ENCODE data around the gene MRPL9. TPM values are rescaled to one million over a fixed set of nuclear protein-coding genes. Genes with fewer than 3 reads are reported as not detected.
"Not testable (repeated sequence)": the region's sequence is repeated elsewhere in the genome, so short reads cannot be mapped to it uniquely, and the experiment has no call there.

The MRPL9 gene
- total RNA-seq, 1 donor from 2014 or later = 121 TPM

DNA sequence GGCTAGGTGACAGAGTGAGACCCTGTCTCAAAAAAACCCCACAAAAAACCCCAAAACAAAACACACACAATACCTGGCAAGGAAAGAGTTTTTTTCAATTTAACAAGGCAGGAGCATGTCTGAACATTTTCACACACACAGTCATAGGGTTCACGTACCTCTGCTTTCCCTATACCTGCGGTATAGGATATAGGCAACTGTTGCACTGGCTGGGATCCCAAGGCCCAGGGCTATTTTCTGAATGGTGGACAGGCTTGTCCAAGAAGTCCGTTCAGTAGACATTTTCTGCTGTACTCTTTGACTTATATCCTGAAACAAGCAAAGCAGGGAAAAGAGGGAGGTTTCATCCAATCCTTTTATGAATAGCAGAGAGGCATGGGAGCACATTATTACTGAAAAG, 19.4 kb upstream of the MRPL9 start:
- no peaks in the 10 kb centered on the region for H3K27me3 Mint-ChIP-seq (ENCODE audit: low read depth)
- H3K4me3 Mint-ChIP-seq = no peak overlapping the region
- no peaks in the 10 kb centered on the region for H3K9me3 Mint-ChIP-seq
- DNase-seq (ENCODE audit: low read depth, low spot score) = no peak
- no peaks in the 10 kb centered on the region for H3K4me1 Mint-ChIP-seq
- no peak overlapping the region for H3K27ac Mint-ChIP-seq (ENCODE audit: unreplicated experiment)
- TF ChIP-seq, protein P1, sequence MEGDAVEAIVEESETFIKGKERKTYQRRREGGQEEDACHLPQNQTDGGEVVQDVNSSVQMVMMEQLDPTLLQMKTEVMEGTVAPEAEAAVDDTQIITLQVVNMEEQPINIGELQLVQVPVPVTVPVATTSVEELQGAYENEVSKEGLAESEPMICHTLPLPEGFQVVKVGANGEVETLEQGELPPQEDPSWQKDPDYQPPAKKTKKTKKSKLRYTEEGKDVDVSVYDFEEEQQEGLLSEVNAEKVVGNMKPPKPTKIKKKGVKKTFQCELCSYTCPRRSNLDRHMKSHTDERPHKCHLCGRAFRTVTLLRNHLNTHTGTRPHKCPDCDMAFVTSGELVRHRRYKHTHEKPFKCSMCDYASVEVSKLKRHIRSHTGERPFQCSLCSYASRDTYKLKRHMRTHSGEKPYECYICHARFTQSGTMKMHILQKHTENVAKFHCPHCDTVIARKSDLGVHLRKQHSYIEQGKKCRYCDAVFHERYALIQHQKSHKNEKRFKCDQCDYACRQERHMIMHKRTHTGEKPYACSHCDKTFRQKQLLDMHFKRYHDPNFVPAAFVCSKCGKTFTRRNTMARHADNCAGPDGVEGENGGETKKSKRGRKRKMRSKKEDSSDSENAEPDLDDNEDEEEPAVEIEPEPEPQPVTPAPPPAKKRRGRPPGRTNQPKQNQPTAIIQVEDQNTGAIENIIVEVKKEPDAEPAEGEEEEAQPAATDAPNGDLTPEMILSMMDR (conservative IDR thresholded peaks at IDR 0.05) = no peak
- H3K36me3 Mint-ChIP-seq (ENCODE audit: low read depth) = peaks cover 3% of the 10 kb centered on the region

- not testable (repeated sequence) for H3K27ac Mint-ChIP-seq (ENCODE audit: unreplicated experiment); H3K9me3 Mint-ChIP-seq; H3K4me3 Mint-ChIP-seq; H3K27me3 Mint-ChIP-seq (ENCODE audit: low read depth); DNase-seq (ENCODE audit: low read depth, low spot score); H3K36me3 Mint-ChIP-seq (ENCODE audit: low read depth); H3K4me1 Mint-ChIP-seq
These were observed 18.7 kb upstream of the MRPL9 start for GRCh38 chr1:151782026-151782425.

- H3K9me3 Mint-ChIP-seq; DNase-seq (ENCODE audit: low read depth, low spot score); H3K27me3 Mint-ChIP-seq (ENCODE audit: low read depth); H3K4me1 Mint-ChIP-seq; H3K4me3 Mint-ChIP-seq; H3K27ac Mint-ChIP-seq (ENCODE audit: unreplicated experiment): not testable (repeated sequence)
- peaks cover 15% of the 10 kb centered on the region for H3K36me3 Mint-ChIP-seq (ENCODE audit: low read depth)
These were observed 17.4 kb upstream of the MRPL9 start for GRCh38 chr1:151780736-151781135.

DNA sequence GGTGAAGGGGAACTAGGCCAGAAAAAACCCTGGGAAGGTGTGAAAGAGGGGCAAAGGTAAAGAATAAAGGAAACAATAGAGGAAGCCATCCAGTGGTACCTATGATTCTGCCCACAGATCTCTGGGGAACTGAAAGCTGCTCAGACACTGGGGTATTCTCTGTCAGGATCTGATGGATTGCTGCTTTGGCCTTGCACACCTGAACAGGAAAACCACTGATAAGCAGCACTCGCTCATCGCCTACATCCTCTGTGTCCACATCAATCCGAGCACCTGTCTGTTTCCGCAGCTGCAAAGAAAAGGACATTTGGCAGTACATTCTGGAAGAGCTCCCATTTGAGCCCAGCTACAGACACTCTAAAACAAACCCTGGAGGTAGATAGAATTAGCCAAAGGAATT, 16.6 kb upstream of the MRPL9 start:
- TF ChIP-seq, protein P1 (conservative IDR thresholded peaks at IDR 0.05) = no peak
- no peak for DNase-seq (ENCODE audit: low read depth, low spot score)
- no peaks in the 10 kb centered on the region for H3K9me3 Mint-ChIP-seq
- no peaks in the 10 kb centered on the region for H3K27me3 Mint-ChIP-seq (ENCODE audit: low read depth)
- no peak overlapping the region for H3K27ac Mint-ChIP-seq (ENCODE audit: unreplicated experiment)
- H3K4me1 Mint-ChIP-seq = no peaks in the 10 kb centered on the region
- no peak overlapping the region for H3K4me3 Mint-ChIP-seq
- peaks cover 15% of the 10 kb centered on the region for H3K36me3 Mint-ChIP-seq (ENCODE audit: low read depth)

- TF ChIP-seq, protein P1 (conservative IDR thresholded peaks at IDR 0.05) = no peak
- Mint-ChIP-seq H3K9me3 (no peaks in the 10 kb centered on the region), H3K36me3 (ENCODE audit: low read depth) (peaks cover 15% of the 10 kb centered on the region), H3K4me1 (no peaks in the 10 kb centered on the region), H3K4me3 (no peak overlapping the region), H3K27ac (ENCODE audit: unreplicated experiment) (no peak overlapping the region), H3K27me3 (ENCODE audit: low read depth) (no peaks in the 10 kb centered on the region)
- no peak for DNase-seq (ENCODE audit: low read depth, low spot score)
These were observed 14.0 kb upstream of the MRPL9 start for GRCh38 chr1:151777317-151777716.

DNA sequence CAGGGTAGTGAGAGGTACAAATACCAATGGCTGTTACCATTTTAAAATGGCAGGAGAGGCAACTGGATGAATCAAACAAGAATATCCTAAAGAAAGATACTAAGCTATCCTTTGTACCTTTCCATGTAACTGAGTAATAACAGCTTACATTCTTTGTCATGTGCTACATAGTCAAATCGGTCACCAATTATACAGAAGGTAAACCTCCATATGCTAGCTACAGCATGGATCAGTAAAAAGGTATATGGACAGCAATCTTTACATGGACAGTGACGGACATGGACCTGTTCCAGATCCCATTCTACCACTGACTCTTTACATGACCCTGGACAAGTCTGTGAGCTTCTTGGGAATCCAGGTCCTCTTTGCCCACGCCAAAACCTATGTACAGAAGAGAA, 13.4 kb upstream of the MRPL9 start:
- Mint-ChIP-seq H3K27me3 (ENCODE audit: low read depth) (no peaks in the 10 kb centered on the region), H3K36me3 (ENCODE audit: low read depth) (peaks cover 15% of the 10 kb centered on the region), H3K4me3 (no peak overlapping the region), H3K27ac (ENCODE audit: unreplicated experiment) (no peak overlapping the region), H3K4me1 (no peaks in the 10 kb centered on the region), H3K9me3 (no peaks in the 10 kb centered on the region)
- no peak for DNase-seq (ENCODE audit: low read depth, low spot score)
- TF ChIP-seq, protein P1 (conservative IDR thresholded peaks at IDR 0.05) = no peak

All from neural crest cell (in vitro differentiated cells).